COR-L47 (cell line): ENCODE results near the gene BORCS5.
"Not testable (repeated sequence)": the region's sequence is repeated elsewhere in the genome, so short reads cannot be mapped to it uniquely, and the experiment has no call there.

Source experiments
- DNase-seq: peaks from one replicate; lab custom pipeline; 2025; lab: John Stamatoyannopoulos, UW

The BORCS5 gene

GRCh38 chr12:12356896-12357718 is at the start of gene BORCS5:
Gene BORCS5 (plus strand): TSS chr12:12357078. CDS start chr12:12357452, 374 bp downstream.
- DNase-seq: peak; percentile 89

- DNase-seq: not testable (repeated sequence)
Observed at GRCh38 chr12:12310695-12311094, 46.2 kb upstream of the BORCS5 start.

GRCh38 chr12:12315838-12316237 is 41.0 kb upstream of the BORCS5 start:
- no peak for DNase-seq

GRCh38 chr12:12319451-12320183 is 37.3 kb upstream of the BORCS5 start:
- no peak for DNase-seq

- DNase-seq: no peak
Observed at GRCh38 chr12:12323118-12323517, 33.8 kb upstream of the BORCS5 start.

- no peak for DNase-seq
Observed at GRCh38 chr12:12323591-12323990, 33.3 kb upstream of the BORCS5 start.

- DNase-seq: no peak
Observed at GRCh38 chr12:12326262-12326661, 30.6 kb upstream of the BORCS5 start.

- peak; percentile 34 for DNase-seq
Observed at GRCh38 chr12:12327802-12328201, 29.1 kb upstream of the BORCS5 start.

- no peak for DNase-seq
Observed at GRCh38 chr12:12331244-12331771, 25.6 kb upstream of the BORCS5 start.

GRCh38 chr12:12331896-12332295 is 25.0 kb upstream of the BORCS5 start:
- DNase-seq: no peak

- peak; percentile 60 for DNase-seq
Observed at GRCh38 chr12:12333407-12334366, 23.2 kb upstream of the BORCS5 start.

- DNase-seq: peak; percentile 20
Observed at GRCh38 chr12:12334367-12335040, 22.4 kb upstream of the BORCS5 start.

GRCh38 chr12:12336049-12336411 is 20.8 kb upstream of the BORCS5 start:
- no peak for DNase-seq

GRCh38 chr12:12336511-12336910 is 20.4 kb upstream of the BORCS5 start:
- DNase-seq: no peak

- DNase-seq: no peak
Observed at GRCh38 chr12:12338527-12339168, 18.2 kb upstream of the BORCS5 start.

- DNase-seq: peak; percentile 39
Observed at GRCh38 chr12:12349711-12350665, 6.9 kb upstream of the BORCS5 start, which contains the start of gene MANSC1. Gene MANSC1 (minus strand): TSS chr12:12350242. CDS start chr12:12343314, 6,928 bp downstream.

- no peak for DNase-seq
Observed at GRCh38 chr12:12350868-12351463, 5.9 kb upstream of the BORCS5 start.

GRCh38 chr12:12351468-12352185 is 5.3 kb upstream of the BORCS5 start:
- not testable (repeated sequence) for DNase-seq
